Measurements from ENCODE around the gene RCC2. TPM values are rescaled to one million over a fixed set of nuclear protein-coding genes. Genes with fewer than 3 reads are reported as not detected.
"Not testable (repeated sequence)": the region's sequence is repeated elsewhere in the genome, so short reads cannot be mapped to it uniquely, and the experiment has no call there.

The RCC2 gene
- total RNA-seq, 3 donors from 2014 or later = 114 to 130 (median 122) TPM

DNA sequence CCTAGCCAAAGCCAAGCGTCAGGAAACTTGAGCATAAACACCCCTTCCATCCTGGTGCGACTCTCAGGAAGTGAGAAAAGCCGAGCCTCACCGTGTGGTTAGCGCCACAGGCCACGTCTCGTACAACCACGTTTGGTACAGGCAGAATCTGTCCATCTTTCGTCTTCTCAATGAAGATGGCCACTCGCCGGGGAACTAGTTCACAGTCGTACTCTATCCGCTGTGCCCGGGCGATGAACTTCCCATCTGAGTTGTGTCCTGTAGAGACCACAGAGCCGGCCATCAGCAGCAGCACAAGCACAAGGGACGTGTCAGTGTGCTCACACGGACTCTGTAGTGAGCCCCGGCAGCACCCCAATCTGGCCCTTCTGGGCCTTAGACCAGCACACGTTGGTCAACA lies 23.1 kb downstream of the RCC2 start:
- H3K4me1 Mint-ChIP-seq (ENCODE audit: low read depth) = peaks cover 2% of the 10 kb centered on the region
- ATAC-seq (no peak), DNase-seq (no peak)
- no peak overlapping the region for H3K4me3 Mint-ChIP-seq
- no peaks in the 10 kb centered on the region for H3K9me3 Mint-ChIP-seq
- H3K36me3 Mint-ChIP-seq (ENCODE audit: insufficient read depth) = peaks cover 47% of the 10 kb centered on the region
- no peaks in the 10 kb centered on the region for H3K27me3 Mint-ChIP-seq (ENCODE audit: low read depth)

DNA sequence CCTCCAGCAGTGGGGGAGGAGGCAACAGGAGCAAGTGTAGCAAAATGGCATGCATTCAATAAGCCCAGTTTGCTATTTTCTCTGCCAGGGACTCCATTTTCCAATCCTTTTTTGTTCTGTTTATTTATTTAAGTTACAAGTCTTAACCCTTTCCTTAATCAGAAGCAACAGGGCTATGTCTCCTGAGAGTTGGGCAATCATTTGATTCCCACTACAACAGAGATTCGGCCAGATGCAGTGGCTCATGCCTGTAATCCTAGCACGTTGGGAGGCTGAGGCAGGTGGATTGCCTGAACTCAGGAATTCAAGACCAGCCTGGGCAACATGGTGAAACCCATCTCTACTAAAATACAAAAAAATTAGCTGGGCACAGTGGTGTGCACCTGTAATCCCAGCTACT lies 25.5 kb downstream of the RCC2 start:
- DNase-seq = no peak
- Mint-ChIP-seq H3K4me3 (no peak overlapping the region), H3K4me1 (ENCODE audit: low read depth) (peaks cover 2% of the 10 kb centered on the region), H3K27me3 (ENCODE audit: low read depth) (no peaks in the 10 kb centered on the region), H3K9me3 (no peaks in the 10 kb centered on the region), H3K36me3 (ENCODE audit: insufficient read depth) (peaks cover 57% of the 10 kb centered on the region)
- ATAC-seq = no peak

DNA sequence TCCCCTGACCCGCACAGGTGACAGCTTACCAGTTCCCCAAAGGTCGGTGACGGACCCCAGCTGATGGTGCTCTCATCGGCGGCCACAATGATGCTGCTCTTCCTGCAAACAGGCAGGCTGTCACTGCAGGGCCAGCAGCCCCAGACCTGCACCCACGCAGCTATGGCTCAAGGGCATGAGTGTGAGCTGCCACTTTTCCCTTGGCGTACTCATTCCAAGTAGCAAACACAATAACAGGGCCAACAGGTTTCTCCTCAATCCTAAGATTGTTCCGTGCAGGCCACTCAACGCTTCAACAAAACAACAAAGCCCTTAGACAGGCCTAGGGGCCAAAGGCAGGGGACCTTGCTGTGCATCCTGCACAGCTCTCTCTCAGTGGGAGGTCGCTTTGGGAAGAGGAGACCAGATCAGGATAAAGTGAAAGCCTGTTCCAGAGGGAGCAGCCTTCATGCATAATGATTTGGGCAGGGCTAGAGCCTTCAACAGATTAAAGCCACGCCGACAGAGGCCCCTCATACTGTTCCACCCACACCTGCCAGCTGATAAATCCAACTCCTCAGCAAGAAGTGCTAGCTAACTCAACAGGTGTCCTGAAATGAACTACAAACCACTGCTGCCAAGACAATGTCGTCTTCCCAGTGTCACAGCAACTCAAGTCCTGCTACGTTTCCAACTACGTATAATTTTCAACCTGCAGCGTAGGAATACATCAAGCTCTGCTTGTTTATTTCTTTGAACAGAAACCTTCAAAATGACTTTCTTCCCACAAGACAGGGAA lies 27.2 kb downstream of the RCC2 start:
- Mint-ChIP-seq H3K4me3 (no peak overlapping the region), H3K36me3 (ENCODE audit: insufficient read depth) (peaks cover 67% of the 10 kb centered on the region), H3K27me3 (ENCODE audit: low read depth) (no peaks in the 10 kb centered on the region), H3K4me1 (ENCODE audit: low read depth) (peaks cover 2% of the 10 kb centered on the region), H3K9me3 (no peaks in the 10 kb centered on the region)
- DNase-seq (no peak), ATAC-seq (no peak)

DNA sequence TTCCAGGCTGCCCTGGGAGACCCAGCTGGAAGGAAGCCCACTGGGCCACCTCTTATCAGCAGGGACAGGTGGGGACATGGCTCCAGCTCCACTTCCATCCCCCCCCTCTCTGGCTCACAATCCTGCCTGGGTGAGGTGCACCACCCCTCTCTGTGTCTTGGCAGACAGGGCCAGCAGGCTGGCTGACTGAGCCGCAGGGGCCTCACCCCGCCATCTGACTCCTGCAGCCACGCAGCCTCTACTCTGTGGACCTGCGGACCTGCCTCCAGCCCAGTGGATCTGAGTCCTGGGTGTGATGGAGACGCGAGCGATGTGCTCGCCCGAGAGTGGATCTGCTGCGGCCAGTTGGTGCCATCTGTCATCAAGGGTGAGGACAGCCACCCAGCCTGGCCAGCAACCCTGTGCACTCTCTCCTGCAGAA lies 30.1 kb downstream of the RCC2 start:
- H3K4me1 Mint-ChIP-seq (ENCODE audit: low read depth) = peaks cover 5% of the 10 kb centered on the region
- no peaks in the 10 kb centered on the region for H3K9me3 Mint-ChIP-seq
- no peak for ATAC-seq
- no peak for DNase-seq
- no peak overlapping the region for H3K4me3 Mint-ChIP-seq
- H3K36me3 Mint-ChIP-seq (ENCODE audit: insufficient read depth) = peaks cover 54% of the 10 kb centered on the region
- H3K27me3 Mint-ChIP-seq (ENCODE audit: low read depth) = no peaks in the 10 kb centered on the region

DNA sequence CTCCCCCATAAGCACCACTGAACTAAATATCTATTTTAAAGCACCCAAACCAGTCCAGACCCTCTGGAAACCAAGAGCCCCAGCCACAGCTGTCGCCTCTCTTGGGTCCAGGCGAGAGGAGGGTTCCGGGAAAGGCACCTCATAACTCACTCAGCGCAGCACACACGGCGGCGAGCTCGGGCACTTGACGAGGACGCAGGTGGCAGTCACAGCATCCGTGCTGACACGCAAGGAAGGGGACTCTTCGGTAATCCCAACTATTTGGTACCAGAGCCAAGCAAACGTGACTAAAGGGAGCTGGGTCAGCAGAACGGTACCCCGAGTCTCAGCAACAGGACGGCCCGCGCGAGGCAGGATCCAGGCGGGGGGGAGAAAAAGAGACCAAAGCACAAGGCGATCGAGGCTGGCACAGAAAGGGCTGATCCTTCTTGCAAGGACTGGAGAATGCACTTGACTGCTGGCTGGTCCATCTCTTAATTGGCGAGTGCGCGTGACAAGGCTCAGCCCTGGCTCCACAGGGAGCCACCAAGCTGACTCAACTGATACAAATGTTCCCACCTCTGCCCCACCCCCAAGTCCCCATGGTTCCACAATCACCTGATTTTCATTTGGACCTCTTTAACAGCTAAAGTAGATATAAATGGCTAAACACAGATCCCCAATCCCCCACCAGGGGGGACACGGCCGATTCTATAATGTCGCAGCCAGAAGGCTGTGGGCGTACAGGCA lies 31.5 kb downstream of the RCC2 start:
- H3K36me3 Mint-ChIP-seq (ENCODE audit: insufficient read depth) = peaks cover 49% of the 10 kb centered on the region
- not testable (repeated sequence) for H3K4me1 Mint-ChIP-seq (ENCODE audit: low read depth); H3K9me3 Mint-ChIP-seq; DNase-seq; H3K4me3 Mint-ChIP-seq; H3K27me3 Mint-ChIP-seq (ENCODE audit: low read depth); ATAC-seq

DNA sequence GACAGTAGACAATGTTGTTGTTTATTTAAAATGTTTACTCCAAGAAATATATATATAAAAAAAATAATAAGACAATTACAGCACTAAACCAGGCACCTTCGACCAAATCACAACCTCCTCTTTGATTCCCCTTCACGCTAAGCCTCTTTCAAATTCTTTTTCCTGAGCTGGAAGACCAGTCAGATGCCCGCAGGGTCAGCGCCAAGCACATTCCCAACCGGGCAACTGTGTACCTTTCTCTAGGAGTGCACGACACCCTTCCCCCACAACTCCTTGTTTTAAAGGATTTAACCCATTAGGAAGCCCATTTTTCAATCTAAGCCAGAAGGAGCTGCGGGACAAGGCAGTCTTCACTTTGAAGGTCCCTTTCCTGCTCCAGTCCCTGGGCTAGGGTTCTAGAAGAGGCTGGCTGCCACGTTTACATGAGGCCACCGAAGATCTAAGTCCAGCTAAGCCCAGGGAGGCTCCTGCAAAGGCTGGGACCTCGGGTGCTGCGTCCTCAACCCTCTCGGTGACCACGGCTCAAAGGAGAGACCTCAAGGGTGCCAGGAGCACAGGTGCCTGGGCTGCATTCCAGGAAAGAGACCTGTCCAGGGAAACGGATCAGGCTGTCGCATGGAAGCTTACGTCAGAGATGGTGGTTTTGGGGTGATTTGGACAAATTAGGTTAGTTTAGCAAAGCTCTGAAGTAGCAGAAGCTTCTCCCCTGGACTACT lies 32.6 kb downstream of the RCC2 start:
- not testable (repeated sequence) for DNase-seq; ATAC-seq; H3K9me3 Mint-ChIP-seq; H3K4me1 Mint-ChIP-seq (ENCODE audit: low read depth); H3K27me3 Mint-ChIP-seq (ENCODE audit: low read depth); H3K4me3 Mint-ChIP-seq
- peaks cover 39% of the 10 kb centered on the region for H3K36me3 Mint-ChIP-seq (ENCODE audit: insufficient read depth)

DNA sequence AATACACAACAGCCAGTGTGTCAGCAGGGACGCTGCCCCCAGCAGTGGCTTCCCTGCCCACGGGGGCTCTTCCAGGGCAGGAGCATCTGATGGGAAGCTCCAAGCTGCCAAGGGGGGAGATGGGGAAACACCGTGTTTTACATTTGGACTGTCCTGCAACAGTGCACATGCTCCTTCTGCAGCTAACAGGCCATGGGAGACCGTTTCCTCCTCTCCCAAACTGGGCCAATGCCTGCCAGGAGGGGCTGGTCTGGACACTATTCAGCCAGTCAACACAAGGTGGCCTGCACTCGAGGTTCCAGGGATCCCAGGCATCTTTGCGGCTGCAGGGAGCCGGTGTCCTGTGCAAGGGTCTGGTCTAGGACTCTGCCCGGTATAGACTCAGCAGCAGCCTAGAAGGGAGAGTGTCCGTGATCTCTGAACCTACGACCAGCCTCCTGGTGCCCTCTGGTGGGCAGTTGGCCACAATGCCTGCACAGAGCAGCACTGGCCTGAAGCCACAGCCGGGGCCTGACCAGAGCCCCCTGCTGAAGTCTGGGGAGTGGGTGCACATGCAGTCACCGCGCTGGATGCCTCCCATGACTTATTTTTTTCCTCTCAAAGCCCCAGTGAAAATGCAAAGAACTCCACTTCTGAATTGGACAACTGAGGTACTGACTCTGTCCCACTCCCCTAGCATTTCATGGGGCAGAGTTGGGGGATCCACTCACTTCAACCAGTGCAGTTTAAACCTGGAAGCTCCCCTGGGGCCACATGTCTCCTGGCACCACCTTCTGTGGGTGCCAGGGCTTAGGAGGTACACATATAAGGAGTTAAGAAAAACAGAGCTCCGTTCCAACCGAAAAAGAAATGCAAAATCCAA lies 33.3 kb downstream of the RCC2 start:
- Mint-ChIP-seq H3K9me3 (no peaks in the 10 kb centered on the region), H3K4me1 (ENCODE audit: low read depth) (peaks cover 2% of the 10 kb centered on the region), H3K4me3 (no peak overlapping the region), H3K27me3 (ENCODE audit: low read depth) (no peaks in the 10 kb centered on the region), H3K36me3 (ENCODE audit: insufficient read depth) (peaks cover 36% of the 10 kb centered on the region)
- peak; percentile 21 for DNase-seq
- peak; percentile 76 to 82 for ATAC-seq

DNA sequence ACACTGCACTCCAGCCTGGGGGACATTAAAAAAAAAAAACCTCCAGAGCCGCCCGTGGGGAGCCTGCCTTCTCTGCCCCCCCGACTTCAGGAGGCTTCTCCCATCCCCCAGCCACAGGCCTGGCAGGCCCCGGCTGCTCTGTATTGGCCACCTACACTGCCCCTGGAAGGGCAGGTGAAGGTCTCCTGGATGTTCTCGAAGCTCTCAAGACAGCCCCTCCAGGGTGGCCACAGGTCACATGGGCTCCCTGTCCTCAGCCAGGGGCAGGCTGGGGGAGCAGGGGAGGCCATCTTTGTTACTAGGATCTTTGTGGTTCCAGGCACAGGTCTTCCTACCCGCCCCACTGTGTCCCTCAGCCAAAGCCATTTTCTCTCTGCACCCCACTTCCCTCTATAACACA lies 34.7 kb downstream of the RCC2 start:
- Mint-ChIP-seq H3K27me3 (ENCODE audit: low read depth) (no peaks in the 10 kb centered on the region), H3K36me3 (ENCODE audit: insufficient read depth) (peaks cover 25% of the 10 kb centered on the region), H3K9me3 (no peaks in the 10 kb centered on the region), H3K4me3 (no peak overlapping the region), H3K4me1 (ENCODE audit: low read depth) (peaks cover 2% of the 10 kb centered on the region)
- ATAC-seq (no peak), DNase-seq (no peak)

DNA sequence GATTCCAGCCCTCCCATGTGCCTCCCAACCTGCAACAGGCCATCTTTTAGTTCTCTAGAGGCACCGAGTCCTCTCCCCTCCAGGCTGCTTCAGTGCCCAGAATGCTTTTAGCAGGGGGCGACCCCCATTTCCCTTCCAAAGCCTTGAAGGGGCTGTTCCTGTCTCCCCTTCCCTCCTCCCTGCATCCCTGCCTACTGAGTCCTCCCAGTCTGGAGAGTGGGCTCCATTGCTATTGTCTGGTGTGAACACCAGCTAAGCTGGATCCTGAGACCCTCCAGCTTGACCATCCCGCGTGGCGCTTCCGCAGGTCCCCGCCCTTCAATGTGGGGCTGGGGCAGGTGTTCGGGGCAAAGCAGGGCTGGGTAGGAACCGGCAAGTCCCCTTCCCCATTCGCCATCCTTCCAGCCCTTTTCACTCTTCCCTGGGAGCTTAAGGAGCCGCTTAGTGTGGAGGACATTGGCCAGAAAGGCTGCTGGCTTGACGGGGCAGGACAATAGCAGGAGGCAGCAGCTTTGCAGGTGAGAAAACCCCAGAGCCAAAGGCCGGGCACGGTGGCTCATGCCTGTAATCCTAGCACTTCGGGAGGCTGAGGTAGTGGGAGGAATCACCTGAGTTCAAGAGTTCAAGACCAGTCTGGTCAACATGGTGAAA lies 35.3 kb downstream of the RCC2 start:
- peaks cover 2% of the 10 kb centered on the region for H3K4me1 Mint-ChIP-seq (ENCODE audit: low read depth)
- H3K9me3 Mint-ChIP-seq = no peaks in the 10 kb centered on the region
- H3K27me3 Mint-ChIP-seq (ENCODE audit: low read depth) = no peaks in the 10 kb centered on the region
- no peak overlapping the region for H3K4me3 Mint-ChIP-seq
- H3K36me3 Mint-ChIP-seq (ENCODE audit: insufficient read depth) = peaks cover 20% of the 10 kb centered on the region
- DNase-seq = no peak
- ATAC-seq = no peak

DNA sequence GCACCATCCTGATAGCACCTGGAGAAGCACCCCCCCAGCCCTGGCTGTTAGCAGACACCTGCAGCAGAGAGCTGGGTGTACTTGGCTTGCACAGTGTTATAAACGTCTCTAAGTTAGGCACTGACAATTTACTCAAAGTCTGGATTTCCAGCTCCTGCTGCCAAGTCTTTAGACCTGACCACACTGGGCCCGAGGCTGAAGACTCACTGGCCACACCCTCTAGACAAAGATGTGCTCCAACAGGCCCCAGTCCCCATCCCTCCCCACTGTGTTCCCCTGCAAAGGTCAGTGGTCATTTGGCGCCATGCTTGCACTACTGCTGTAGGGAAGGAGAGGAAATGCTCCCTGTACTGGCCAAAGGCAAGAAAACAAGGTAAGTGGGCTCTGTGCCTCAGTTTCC lies 36.4 kb downstream of the RCC2 start:
- no peaks in the 10 kb centered on the region for H3K9me3 Mint-ChIP-seq
- peaks cover 12% of the 10 kb centered on the region for H3K36me3 Mint-ChIP-seq (ENCODE audit: insufficient read depth)
- no peak for ATAC-seq
- no peak overlapping the region for H3K4me3 Mint-ChIP-seq
- H3K27me3 Mint-ChIP-seq (ENCODE audit: low read depth) = no peaks in the 10 kb centered on the region
- no peak for DNase-seq
- peaks cover 2% of the 10 kb centered on the region for H3K4me1 Mint-ChIP-seq (ENCODE audit: low read depth)

DNA sequence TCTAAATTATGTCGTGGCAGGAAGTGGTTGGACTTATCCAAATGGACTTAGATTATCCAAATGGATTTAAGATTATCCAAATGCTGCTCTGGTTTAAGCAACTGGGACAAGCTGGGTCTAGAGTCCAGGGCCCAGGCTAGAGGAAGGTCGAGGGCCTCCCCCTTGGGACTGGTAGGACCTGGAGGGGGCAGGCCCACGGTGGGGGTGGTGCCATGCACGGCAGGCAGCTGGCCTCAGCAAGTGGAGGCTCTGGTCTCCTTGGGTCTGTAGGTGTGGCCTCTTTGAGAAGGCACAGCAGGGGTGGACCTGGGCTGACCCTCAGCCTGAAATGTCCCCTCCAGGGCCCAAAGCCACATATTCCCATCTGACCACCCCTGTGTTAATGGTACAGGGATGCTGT lies 37.6 kb downstream of the RCC2 start:
- Mint-ChIP-seq H3K4me1 (ENCODE audit: low read depth) (peaks cover 2% of the 10 kb centered on the region), H3K9me3 (no peaks in the 10 kb centered on the region), H3K4me3 (no peak overlapping the region), H3K36me3 (ENCODE audit: insufficient read depth) (peaks cover 2% of the 10 kb centered on the region), H3K27me3 (ENCODE audit: low read depth) (no peaks in the 10 kb centered on the region)
- DNase-seq = no peak
- no peak for ATAC-seq

DNA sequence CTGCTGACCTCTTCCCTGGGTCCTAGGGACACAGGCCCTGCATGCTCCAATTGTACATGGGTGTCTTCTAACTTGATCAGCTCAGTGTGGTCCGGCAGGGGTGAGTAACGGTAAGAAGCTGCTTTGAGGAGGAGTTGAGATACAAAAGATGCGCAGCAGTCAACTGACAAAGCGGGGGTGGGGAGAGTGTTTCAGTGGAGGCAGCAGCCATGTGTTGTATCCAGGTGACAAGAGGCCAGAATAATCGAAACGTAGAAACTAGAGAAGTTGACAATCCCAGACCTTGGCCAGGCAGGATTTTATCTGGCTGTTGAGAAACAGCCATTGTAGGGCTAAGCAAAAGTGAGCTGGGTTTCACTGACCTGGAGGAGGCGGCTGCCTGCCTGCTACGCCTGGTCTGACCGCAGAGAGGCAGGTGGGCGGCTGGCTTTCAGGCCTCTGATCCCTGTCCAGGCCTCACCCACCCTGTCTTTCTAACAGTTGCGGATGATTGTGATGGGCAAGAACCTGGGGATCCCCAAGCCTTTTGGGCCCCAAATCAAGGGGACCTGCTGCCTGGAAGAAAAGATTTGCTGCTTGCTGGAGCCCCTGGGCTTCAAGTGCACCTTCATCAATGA lies 38.6 kb downstream of the RCC2 start:
- no peaks in the 10 kb centered on the region for H3K9me3 Mint-ChIP-seq
- H3K36me3 Mint-ChIP-seq (ENCODE audit: insufficient read depth) = no peaks in the 10 kb centered on the region
- ATAC-seq = no peak
- H3K27me3 Mint-ChIP-seq (ENCODE audit: low read depth) = no peaks in the 10 kb centered on the region
- H3K4me1 Mint-ChIP-seq (ENCODE audit: low read depth) = no peaks in the 10 kb centered on the region
- DNase-seq = no peak
- no peak overlapping the region for H3K4me3 Mint-ChIP-seq

DNA sequence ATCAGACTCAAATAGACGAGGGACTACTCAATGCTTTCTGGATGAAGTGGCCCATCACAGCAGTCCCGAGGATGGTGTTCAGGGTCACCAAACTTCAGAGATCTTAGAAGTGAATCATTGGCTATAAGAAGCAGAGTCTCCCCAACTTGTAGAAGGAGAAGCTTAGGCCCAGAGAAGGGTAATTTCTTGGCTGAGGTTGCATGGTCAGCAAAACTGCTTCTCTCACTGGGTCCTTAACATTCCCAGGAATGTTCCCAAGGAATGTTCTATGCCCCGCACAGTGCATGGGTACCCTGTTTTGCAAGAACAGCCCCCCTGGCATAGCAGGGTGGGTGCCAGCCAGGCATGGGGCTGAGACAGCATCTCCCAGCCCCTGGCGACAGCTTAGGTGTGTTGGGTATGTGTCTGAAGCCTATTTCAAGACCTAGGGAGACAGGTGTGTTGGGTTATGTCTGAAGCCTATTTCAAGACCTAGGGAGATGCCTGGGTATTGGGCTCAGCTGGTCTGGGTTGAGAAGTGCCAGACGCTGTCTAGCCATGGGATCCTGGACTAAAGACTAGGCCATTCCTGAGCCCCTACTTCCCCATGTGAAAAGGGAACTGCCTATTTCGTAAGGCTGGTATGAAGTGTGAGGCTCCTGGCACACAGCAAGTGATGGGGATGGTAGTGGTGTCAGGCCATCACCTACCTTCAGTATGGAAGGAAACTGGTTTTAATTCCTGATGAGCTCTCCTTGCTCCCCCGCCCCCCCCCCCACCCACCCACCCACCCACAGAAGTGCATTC lies 41.4 kb downstream of the RCC2 start:
- no peak overlapping the region for H3K4me3 Mint-ChIP-seq
- H3K36me3 Mint-ChIP-seq (ENCODE audit: insufficient read depth) = no peaks in the 10 kb centered on the region
- no peak for ATAC-seq
- no peak for DNase-seq
- no peaks in the 10 kb centered on the region for H3K9me3 Mint-ChIP-seq
- H3K27me3 Mint-ChIP-seq (ENCODE audit: low read depth) = no peaks in the 10 kb centered on the region
- peaks cover under 1% of the 10 kb centered on the region for H3K4me1 Mint-ChIP-seq (ENCODE audit: low read depth)

Data from activated T-cell treated with anti-CD3 and anti-CD28 coated beads, Interleukin-2, amount 50 U/mL, for 4 hours (primary cell).